Gastrocnemius medialis (tissue), 4 donors: ENCODE data around the gene ZC3H18. TPM values are rescaled to one million over a fixed set of nuclear protein-coding genes. Genes with fewer than 3 reads are reported as not detected.

Experiments used
- ATAC-seq, 2 donors: fragments of 150-250 bp; one replicate each; pipeline ENCODE4 v1.9.1; 2016
- DNase-seq, 2 donors: peaks; one replicate each; pipeline ENCODE4 v3.0.0-alpha.2; 2019
- H3K27ac ChIP-seq, 4 donors: fragments of 200-600 bp; sonication (generic); 1 replicate in 1 of 4; 2 replicates in 3 of 4; pipeline ENCODE4 v1.5.1; 2016 to 2018; ENCODE audit warnings: mild to moderate bottlenecking in 2 of 4, moderate library complexity in 1 of 4
- H3K27me3 ChIP-seq, 3 donors: fragments of 200-600 bp; sonication (generic) in 2 of 3; 1 replicate in 1 of 3; 2 replicates in 2 of 3; pipeline versions ENCODE4 v1.5.1 to v1.6.0; 2016 to 2019; ENCODE audit warnings: mild to moderate bottlenecking in 1 of 3, moderate library complexity in 1 of 3
- H3K36me3 ChIP-seq, 2 donors: fragments of 200-600 bp; sonication (generic) in 1 of 2; one replicate each; pipeline ENCODE4 v1.5.1; 2017 to 2018
- H3K4me1 ChIP-seq, 2 donors: fragments of 200-600 bp; sonication (generic) in 1 of 2; one replicate each; pipeline ENCODE4 v1.5.1; 2016 to 2017; ENCODE audit warnings: mild to moderate bottlenecking in 2 of 2
- H3K4me3 ChIP-seq, 4 donors: fragments of 200-600 bp; sonication (generic) in 3 of 4; 1 replicate in 1 of 4; 2 replicates in 3 of 4; pipeline ENCODE4 v1.5.1; 2016 to 2019; ENCODE audit warnings: mild to moderate bottlenecking in 2 of 4
- H3K9me3 ChIP-seq, 3 donors: fragments of 200-600 bp; sonication (generic) in 2 of 3; 1 replicate in 1 of 3; 2 replicates in 2 of 3; pipeline ENCODE4 v1.5.1; 2016 to 2019
- POLR2A ChIP-seq, 2 donors: fragments of 450-650 bp; IDR thresholded peaks; one replicate each; pipeline ENCODE4 v1.6.1; 2017; ENCODE audit warnings: antibody characterized with exemption in 2 of 2, mild to moderate bottlenecking in 2 of 2, moderate library complexity in 2 of 2
- in situ Hi-C, 4 donors: fragments of 200-750 bp; cut with MboI; loops; one replicate each; pipeline versions ENCODE4 v1.15.0 to v1.8.0; 2017; ENCODE audit warnings: low sequenced_read_pairs in 4 of 4
- intact Hi-C: fragments of 100-400 bp; cut with DNase I; formaldehyde crosslinking; loops from one replicate; pipeline ENCODE4 v1.15.1; 2023; ENCODE audit warnings: low total_unique reads
- total RNA-seq, 4 donors: library from RNA; depleted of rRNA; stranded (reverse); fragments of >200 nt; gene quantifications; one replicate each; pipeline versions ENCODE4 v1.1.0 to v1.2.3, GENCODE V29; 2016
- TF ChIP-seq, protein P1 (sequence below), 5 experiments: fragments of 450-650 bp in 3 of 5; fragments of 200-600 bp in 2 of 5; sonication (generic) in 2 of 5; IDR thresholded peaks in 4 of 5; conservative IDR thresholded peaks in 1 of 5; 1 replicate in 4 of 5; 2 replicates in 1 of 5; pipeline ENCODE4 v1.5.1; 2016 to 2019; ENCODE audit warnings: antibody characterized with exemption in 5 of 5, mild to moderate bottlenecking in 3 of 5, moderate library complexity in 3 of 5

The ZC3H18 gene
- total RNA-seq, 4 donors from 2014 or later = 10.9 to 20.5 (median 18.4) TPM

DNA sequence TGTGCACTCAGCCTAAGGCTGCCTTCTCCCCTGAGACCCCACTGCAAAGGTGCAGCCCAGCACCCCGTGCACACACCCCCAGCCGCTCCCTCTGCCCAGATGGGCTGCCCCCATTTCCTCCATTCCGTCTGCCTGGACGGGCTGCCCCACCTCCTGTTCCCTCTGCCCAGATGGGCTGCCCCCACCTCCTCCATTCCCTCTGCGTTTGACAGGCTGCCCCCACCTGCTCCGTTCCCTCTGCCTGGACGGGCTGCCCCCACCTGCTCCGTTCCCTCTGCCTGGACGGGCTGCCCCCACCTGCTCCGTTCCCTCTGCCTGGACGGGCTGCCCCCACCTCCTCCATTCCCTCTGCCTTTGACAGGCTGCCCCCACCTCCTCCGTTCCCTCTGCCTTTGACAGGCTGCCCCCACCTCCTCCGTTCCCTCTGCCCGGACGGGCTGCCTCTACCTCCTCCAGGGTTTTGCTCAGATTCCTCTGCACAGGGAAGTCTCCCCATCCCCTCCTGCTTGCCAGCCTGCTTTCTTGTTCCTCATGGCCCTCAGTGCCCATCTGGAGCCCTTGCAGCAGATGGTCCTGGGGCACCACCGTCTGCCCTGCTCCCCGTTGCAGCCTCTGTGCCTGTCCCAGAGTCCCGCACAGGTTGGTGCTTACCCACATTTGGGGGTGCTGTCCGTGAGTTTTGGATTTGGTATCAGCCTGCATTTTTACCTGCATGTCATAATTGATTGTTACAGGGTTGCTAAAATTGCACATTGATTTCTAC lies 44.8 kb downstream of the ZC3H18 start:
- Histone ChIP-seq H3K27ac (no peak overlapping the region), H3K36me3 (peaks cover 0 to 27% of the 10 kb centered on the region in 2 donors), H3K9me3 (no peaks in the 10 kb centered on the region), H3K4me1 (peaks cover 0 to 5% of the 10 kb centered on the region in 2 donors), H3K27me3 (no peaks in the 10 kb centered on the region), H3K4me3 (no peak overlapping the region)
- in situ Hi-C loops = no loop called here
- intact Hi-C loops = no loop called here
- TF ChIP-seq, protein P1, sequence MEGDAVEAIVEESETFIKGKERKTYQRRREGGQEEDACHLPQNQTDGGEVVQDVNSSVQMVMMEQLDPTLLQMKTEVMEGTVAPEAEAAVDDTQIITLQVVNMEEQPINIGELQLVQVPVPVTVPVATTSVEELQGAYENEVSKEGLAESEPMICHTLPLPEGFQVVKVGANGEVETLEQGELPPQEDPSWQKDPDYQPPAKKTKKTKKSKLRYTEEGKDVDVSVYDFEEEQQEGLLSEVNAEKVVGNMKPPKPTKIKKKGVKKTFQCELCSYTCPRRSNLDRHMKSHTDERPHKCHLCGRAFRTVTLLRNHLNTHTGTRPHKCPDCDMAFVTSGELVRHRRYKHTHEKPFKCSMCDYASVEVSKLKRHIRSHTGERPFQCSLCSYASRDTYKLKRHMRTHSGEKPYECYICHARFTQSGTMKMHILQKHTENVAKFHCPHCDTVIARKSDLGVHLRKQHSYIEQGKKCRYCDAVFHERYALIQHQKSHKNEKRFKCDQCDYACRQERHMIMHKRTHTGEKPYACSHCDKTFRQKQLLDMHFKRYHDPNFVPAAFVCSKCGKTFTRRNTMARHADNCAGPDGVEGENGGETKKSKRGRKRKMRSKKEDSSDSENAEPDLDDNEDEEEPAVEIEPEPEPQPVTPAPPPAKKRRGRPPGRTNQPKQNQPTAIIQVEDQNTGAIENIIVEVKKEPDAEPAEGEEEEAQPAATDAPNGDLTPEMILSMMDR (IDR thresholded peaks at IDR 0.05 in 4 of 5, conservative IDR thresholded peaks at IDR 0.05 in 1 of 5) = no peak
- TF ChIP-seq POLR2A (IDR thresholded peaks at IDR 0.05) = no peak
- ATAC-seq = no peak
- no peak for DNase-seq

DNA sequence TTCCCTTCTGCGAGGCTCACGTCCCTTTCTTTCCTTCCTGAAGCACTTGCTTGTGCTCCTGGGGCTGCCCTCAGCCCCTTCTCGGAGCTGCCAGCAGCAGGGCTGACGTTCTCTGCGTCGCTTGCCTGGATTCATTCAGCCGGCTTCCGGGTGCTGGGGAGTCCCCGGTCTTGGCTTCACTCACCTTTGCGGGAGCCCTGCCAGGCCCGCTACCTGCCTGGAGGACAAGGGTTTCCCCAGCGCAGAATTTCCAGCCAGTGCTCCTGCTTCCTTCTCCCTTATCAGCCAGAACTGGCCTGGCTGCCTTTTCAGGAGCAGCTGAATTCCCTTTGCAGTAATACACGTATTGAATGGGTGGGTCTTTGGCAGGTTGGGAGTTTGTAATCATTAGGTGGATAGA lies 46.1 kb downstream of the ZC3H18 start:
- DNase-seq = no peak
- TF ChIP-seq, protein P1 (IDR thresholded peaks at IDR 0.05 in 4 of 5, conservative IDR thresholded peaks at IDR 0.05 in 1 of 5) = no peak
- TF ChIP-seq POLR2A (IDR thresholded peaks at IDR 0.05) = no peak
- Histone ChIP-seq H3K36me3 (peaks cover 0 to 14% of the 10 kb centered on the region in 2 donors), H3K9me3 (no peaks in the 10 kb centered on the region), H3K4me3 (no peak overlapping the region), H3K4me1 (peaks cover 0 to 5% of the 10 kb centered on the region in 2 donors), H3K27me3 (no peaks in the 10 kb centered on the region), H3K27ac (no peak overlapping the region)
- intact Hi-C loops = no loop called here
- in situ Hi-C loops = no loop called here
- no peak for ATAC-seq

DNA sequence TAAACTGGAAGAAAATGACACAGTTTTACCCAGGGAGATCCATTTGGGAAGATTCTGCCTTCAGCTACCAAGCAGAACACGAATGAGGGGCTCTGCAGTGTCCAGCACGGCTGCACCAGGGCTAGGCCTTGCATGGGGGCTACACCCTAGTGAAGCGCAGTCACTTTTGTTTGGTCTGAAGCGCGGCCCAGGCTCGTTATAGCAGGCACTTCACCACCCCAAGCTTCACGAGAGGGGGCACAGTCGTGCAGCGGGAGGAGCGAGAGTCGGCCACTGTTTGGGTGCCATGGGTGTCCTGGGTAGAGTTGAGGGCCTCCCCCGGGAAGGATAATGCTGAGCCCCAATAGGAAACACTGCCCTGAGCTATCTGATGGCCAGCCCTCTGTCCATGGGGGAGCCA lies 46.5 kb downstream of the ZC3H18 start:
- Histone ChIP-seq H3K27me3 (no peaks in the 10 kb centered on the region), H3K9me3 (no peaks in the 10 kb centered on the region), H3K4me3 (no peak overlapping the region), H3K27ac (no peak overlapping the region), H3K36me3 (peaks cover 0 to 9% of the 10 kb centered on the region in 2 donors), H3K4me1 (peaks cover 0 to 5% of the 10 kb centered on the region in 2 donors)
- intact Hi-C loops (no loop called here), in situ Hi-C loops (no loop called here)
- no peak for ATAC-seq
- TF ChIP-seq POLR2A (IDR thresholded peaks at IDR 0.05) = no peak
- TF ChIP-seq, protein P1 (IDR thresholded peaks at IDR 0.05 in 4 of 5, conservative IDR thresholded peaks at IDR 0.05 in 1 of 5) = no peak
- DNase-seq = no peak

DNA sequence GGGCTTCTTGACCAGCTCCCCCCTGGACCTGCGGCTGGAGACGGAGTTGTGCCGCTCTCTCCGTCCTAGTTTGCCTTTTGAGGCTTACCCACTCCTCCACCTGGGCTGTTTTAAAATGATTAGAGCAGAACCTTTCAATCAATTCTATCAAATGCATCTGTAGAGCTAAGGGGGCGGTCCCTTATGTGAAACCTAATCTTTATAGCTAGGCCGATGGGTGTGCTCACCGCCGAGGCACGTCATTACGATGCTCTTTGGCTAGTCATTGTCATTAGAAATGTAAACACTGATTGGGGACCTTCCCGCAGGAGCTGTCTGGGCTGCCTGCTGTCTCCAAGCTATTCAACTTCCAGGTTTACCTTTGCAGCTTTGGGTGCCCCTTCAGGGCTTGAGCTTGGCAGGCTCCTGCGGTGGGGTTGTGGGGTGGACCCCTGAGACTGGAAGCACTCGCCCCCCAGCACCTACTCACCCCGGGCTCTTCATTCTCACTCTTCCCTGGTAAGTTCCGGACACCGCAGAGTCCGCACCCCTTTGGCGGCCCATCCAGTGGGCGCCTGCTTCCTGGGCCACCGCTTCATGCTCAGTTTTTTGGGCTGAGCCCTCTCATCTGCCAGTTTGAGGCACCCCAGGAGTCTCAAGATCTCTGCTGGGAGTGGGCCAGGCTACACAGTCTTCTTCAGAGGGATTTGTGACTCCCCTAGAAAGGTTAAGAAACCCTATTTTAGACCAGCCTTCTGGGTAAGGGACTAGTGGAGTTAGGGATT lies 47.2 kb downstream of the ZC3H18 start:
- no peak for DNase-seq
- Histone ChIP-seq H3K27ac (no peak overlapping the region), H3K4me1 (peaks cover 0 to 5% of the 10 kb centered on the region in 2 donors), H3K36me3 (peaks cover 0 to 12% of the 10 kb centered on the region in 2 donors), H3K27me3 (no peaks in the 10 kb centered on the region), H3K4me3 (no peak overlapping the region), H3K9me3 (no peaks in the 10 kb centered on the region)
- intact Hi-C loops = no loop called here
- in situ Hi-C loops = no loop called here
- TF ChIP-seq, protein P1 (IDR thresholded peaks at IDR 0.05 in 4 of 5, conservative IDR thresholded peaks at IDR 0.05 in 1 of 5) = no peak
- no peak for TF ChIP-seq POLR2A (IDR thresholded peaks at IDR 0.05)
- ATAC-seq = no peak
